Measurements from ENCODE around the gene GABRG2. TPM values are rescaled to one million over a fixed set of nuclear protein-coding genes. Genes with fewer than 3 reads are reported as not detected.

Gene GABRG2
- polyA plus RNA-seq, 1 donor from 2014 or later = 35.8 TPM

- Histone ChIP-seq H3K27me3 (ENCODE audit: insufficient read depth, low read depth, low read length) (no peaks in the 10 kb centered on the region), H3K9me3 (ENCODE audit: low read length) (no peaks in the 10 kb centered on the region), H3K4me2 (ENCODE audit: low read length) (no peak overlapping the region), H3F3A (ENCODE audit: insufficient read depth, low read length, poor library complexity, severe bottlenecking) (no peaks in the 10 kb centered on the region), H3K79me2 (replicated peaks; ENCODE audit: insufficient read depth, low read length) (no peaks in the 10 kb centered on the region), H3K9me2 (ENCODE audit: insufficient read depth, low read length) (no peaks in the 10 kb centered on the region), H2AFZ (ENCODE audit: low read depth, low read length) (no peak overlapping the region), H3K27ac (ENCODE audit: low read length) (no peak overlapping the region), H3K4me3 (ENCODE audit: low read length) (no peak overlapping the region), H3K9ac (ENCODE audit: low read length) (no peak overlapping the region), H4K20me1 (ENCODE audit: insufficient read depth) (no peaks in the 10 kb centered on the region), H3K36me3 (ENCODE audit: insufficient read depth, low read length) (no peaks in the 10 kb centered on the region)
- TF ChIP-seq RAD21 (conservative IDR thresholded peaks at IDR 0.05) = no peak
- TF ChIP-seq CTCF (IDR thresholded peaks at IDR 0.05; ENCODE audit: poor library complexity, severe bottlenecking) = no peak
- TF ChIP-seq EP300 (conservative IDR thresholded peaks at IDR 0.05; ENCODE audit: poor library complexity, severe bottlenecking) = no peak
- no peak for TF ChIP-seq TAF1 (IDR thresholded peaks at IDR 0.05; ENCODE audit: low read depth)
- TF ChIP-seq REST (IDR thresholded peaks at IDR 0.05; ENCODE audit: borderline replicate concordance) = no peak
- TF ChIP-seq MXI1 (conservative IDR thresholded peaks at IDR 0.05; ENCODE audit: poor library complexity, severe bottlenecking) = no peak
- TF ChIP-seq SMC3 (conservative IDR thresholded peaks at IDR 0.05; ENCODE audit: poor library complexity) = no peak
- TF ChIP-seq EZH2 (IDR thresholded peaks at IDR 0.05; ENCODE audit: borderline replicate concordance, insufficient read depth, low read length, poor library complexity, severe bottlenecking) = no peak
- TF ChIP-seq POLR2AphosphoS5 (IDR thresholded peaks at IDR 0.05) = no peak
These were observed 92.8 kb downstream of the GABRG2 start for GRCh38 chr5:162160401-162160800.

- Histone ChIP-seq H2AFZ (ENCODE audit: low read depth, low read length) (no peak overlapping the region), H3K9me2 (ENCODE audit: insufficient read depth, low read length) (no peaks in the 10 kb centered on the region), H3K79me2 (replicated peaks; ENCODE audit: insufficient read depth, low read length) (no peaks in the 10 kb centered on the region), H3K9me3 (ENCODE audit: low read length) (no peaks in the 10 kb centered on the region), H3K27ac (ENCODE audit: low read length) (no peak overlapping the region), H3K4me2 (ENCODE audit: low read length) (no peak overlapping the region), H3K36me3 (ENCODE audit: insufficient read depth, low read length) (no peaks in the 10 kb centered on the region), H3K9ac (ENCODE audit: low read length) (no peak overlapping the region), H3K4me3 (ENCODE audit: low read length) (no peak overlapping the region), H3F3A (ENCODE audit: insufficient read depth, low read length, poor library complexity, severe bottlenecking) (no peaks in the 10 kb centered on the region), H3K27me3 (ENCODE audit: insufficient read depth, low read depth, low read length) (no peaks in the 10 kb centered on the region), H4K20me1 (ENCODE audit: insufficient read depth) (no peaks in the 10 kb centered on the region)
- no peak for TF ChIP-seq REST (IDR thresholded peaks at IDR 0.05; ENCODE audit: borderline replicate concordance)
- no peak for TF ChIP-seq RAD21 (conservative IDR thresholded peaks at IDR 0.05)
- TF ChIP-seq EZH2 (IDR thresholded peaks at IDR 0.05; ENCODE audit: borderline replicate concordance, insufficient read depth, low read length, poor library complexity, severe bottlenecking) = no peak
- TF ChIP-seq MXI1 (conservative IDR thresholded peaks at IDR 0.05; ENCODE audit: poor library complexity, severe bottlenecking) = no peak
These were observed 96.1 kb downstream of the GABRG2 start for GRCh38 chr5:162163663-162164062.
